CD1c-positive myeloid dendritic cell (primary cell): ENCODE data around the gene ZC3H12A.

Experiments used
- DNase-seq: peaks from one replicate; pipeline ENCODE4 v3.0.0-alpha.2; 2016; ENCODE audit errors: extremely low spot score

The ZC3H12A gene

GRCh38 chr1:37478890-37479254 lies 4.5 kb downstream of the ZC3H12A start:
- DNase-seq: peak; percentile 26

- DNase-seq: peak; percentile 94
Observed at GRCh38 chr1:37479255-37480124, 5.1 kb downstream of the ZC3H12A start.

- no peak for DNase-seq
Observed at GRCh38 chr1:37480125-37480466, 5.7 kb downstream of the ZC3H12A start.

GRCh38 chr1:37480581-37481288 lies 6.4 kb downstream of the ZC3H12A start:
- no peak for DNase-seq

GRCh38 chr1:37481289-37482003 lies 7.1 kb downstream of the ZC3H12A start:
- DNase-seq: peak; percentile 60

- no peak for DNase-seq
Observed at GRCh38 chr1:37482004-37482785, 7.8 kb downstream of the ZC3H12A start.

- no peak for DNase-seq
Observed at GRCh38 chr1:37482796-37483744, 8.7 kb downstream of the ZC3H12A start.

- no peak for DNase-seq
Observed at GRCh38 chr1:37483785-37484184, 9.4 kb downstream of the ZC3H12A start.

GRCh38 chr1:37484325-37485051 lies 10.1 kb downstream of the ZC3H12A start:
- DNase-seq: no peak

- no peak for DNase-seq
Observed at GRCh38 chr1:37485902-37486679, 11.7 kb downstream of the ZC3H12A start.

GRCh38 chr1:37486680-37487618 lies 12.6 kb downstream of the ZC3H12A start:
- DNase-seq: peak; percentile 87

- no peak for DNase-seq
Observed at GRCh38 chr1:37487619-37487984, 13.2 kb downstream of the ZC3H12A start.

- DNase-seq: no peak
Observed at GRCh38 chr1:37493336-37494098, 19.1 kb downstream of the ZC3H12A start.

- DNase-seq: no peak
Observed at GRCh38 chr1:37495875-37496274, 21.5 kb downstream of the ZC3H12A start.

- DNase-seq: no peak
Observed at GRCh38 chr1:37497832-37498231, 23.5 kb downstream of the ZC3H12A start.

GRCh38 chr1:37498872-37499617 lies 24.7 kb downstream of the ZC3H12A start:
- no peak for DNase-seq

GRCh38 chr1:37501661-37502060 lies 27.3 kb downstream of the ZC3H12A start:
- no peak for DNase-seq
